Activated T-cell treated with anti-CD3 and anti-CD28 coated beads for 48 hours (primary cell): ENCODE results near the gene SEMA4F.
A peak's percentile ranks its signal among the peaks of the same experiment; 100 is the strongest.
"Not testable (repeated sequence)": the region's sequence is repeated elsewhere in the genome, so short reads cannot be mapped to it uniquely, and the experiment has no call there.

Experiments used
- DNase-seq: peaks from one replicate; pipeline ENCODE4 v3.0.0-alpha.2; 2020; ENCODE audit warnings: low read depth

SEMA4F gene, protein sequence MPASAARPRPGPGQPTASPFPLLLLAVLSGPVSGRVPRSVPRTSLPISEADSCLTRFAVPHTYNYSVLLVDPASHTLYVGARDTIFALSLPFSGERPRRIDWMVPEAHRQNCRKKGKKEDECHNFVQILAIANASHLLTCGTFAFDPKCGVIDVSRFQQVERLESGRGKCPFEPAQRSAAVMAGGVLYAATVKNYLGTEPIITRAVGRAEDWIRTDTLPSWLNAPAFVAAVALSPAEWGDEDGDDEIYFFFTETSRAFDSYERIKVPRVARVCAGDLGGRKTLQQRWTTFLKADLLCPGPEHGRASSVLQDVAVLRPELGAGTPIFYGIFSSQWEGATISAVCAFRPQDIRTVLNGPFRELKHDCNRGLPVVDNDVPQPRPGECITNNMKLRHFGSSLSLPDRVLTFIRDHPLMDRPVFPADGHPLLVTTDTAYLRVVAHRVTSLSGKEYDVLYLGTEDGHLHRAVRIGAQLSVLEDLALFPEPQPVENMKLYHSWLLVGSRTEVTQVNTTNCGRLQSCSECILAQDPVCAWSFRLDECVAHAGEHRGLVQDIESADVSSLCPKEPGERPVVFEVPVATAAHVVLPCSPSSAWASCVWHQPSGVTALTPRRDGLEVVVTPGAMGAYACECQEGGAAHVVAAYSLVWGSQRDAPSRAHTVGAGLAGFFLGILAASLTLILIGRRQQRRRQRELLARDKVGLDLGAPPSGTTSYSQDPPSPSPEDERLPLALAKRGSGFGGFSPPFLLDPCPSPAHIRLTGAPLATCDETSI

DNA sequence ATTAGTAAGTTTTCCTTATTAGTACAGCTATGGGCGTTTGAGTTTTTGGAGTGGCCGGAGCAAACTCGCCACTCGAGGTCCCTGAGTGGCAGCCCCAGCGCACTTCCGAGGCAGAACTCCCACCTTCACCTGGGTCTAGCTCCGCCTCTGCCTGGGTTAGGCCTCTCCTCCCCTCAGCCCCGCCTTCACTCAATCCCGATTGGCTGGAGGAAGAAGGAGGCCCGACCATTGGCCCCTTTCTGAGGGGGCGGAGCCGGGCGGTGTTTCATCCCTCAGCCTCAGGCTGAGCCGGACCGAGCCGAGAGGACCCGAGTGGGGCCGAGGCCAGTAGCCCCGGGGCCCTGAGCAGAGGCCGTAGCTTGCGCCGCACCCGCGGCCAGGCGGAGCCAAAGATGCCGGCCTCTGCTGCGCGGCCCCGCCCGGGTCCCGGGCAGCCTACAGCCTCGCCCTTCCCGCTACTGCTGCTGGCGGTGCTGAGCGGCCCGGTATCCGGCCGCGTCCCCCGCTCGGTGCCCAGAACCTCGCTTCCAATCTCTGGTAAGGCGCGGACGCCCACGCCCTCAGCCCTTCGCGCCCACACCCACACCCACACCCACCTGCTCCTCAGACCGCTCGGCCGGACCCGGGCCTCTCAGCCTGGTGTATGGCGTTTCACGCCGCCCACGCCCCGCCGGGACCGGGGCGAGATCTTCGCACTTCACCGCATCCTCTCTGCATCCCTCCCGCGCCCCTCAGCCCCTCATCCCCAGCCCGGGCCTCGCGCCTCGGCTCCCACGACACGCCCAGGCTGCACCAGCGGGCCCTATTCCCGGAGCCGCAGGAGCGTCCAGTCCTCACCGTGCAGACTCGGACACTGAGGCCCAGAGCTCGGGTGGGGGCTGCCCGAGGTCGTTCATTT lies at the start of gene SEMA4F:
TSS of gene SEMA4F (plus strand) at position 263 of the 898 bp plus-strand sequence. CDS start at position 393, 130 bp downstream.
- peak; percentile 92 for DNase-seq

DNA sequence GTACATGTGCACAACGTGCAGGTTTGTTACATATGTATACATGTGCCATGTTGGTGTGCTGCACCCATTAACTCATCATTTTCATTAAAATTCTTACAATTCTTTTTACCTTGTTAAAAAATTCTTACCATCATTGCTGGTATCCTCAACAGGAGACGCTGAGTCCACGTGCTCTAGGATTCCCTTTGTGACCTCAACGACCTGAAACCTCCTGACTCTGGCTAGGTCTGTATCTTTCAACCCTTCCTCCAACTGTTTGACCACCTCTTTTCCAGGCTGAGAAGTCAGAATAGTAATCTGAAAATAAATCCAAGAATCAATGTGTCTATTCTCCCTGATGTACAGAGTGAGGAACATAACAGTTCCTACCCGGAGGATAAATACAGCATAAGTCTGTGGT lies 47.1 kb upstream of the SEMA4F start:
- no peak for DNase-seq

DNA sequence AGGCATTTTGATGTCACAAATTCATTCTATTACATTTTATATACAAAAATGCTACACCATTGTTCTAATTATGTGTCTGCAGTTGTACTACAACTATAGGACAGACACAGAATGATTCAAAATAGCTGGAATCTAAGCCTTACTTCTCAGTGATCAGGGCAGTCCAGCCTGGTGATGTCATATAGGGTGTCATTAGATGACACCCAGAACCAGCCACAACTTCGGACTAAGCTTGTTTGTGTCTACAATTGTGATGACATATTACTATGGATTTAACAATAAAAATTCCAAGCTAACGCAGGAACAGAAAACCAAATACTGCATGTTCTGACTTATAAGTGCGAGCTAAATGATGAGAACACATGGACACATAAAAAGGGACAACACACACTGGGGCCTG lies 36.9 kb upstream of the SEMA4F start:
- DNase-seq: no peak

DNA sequence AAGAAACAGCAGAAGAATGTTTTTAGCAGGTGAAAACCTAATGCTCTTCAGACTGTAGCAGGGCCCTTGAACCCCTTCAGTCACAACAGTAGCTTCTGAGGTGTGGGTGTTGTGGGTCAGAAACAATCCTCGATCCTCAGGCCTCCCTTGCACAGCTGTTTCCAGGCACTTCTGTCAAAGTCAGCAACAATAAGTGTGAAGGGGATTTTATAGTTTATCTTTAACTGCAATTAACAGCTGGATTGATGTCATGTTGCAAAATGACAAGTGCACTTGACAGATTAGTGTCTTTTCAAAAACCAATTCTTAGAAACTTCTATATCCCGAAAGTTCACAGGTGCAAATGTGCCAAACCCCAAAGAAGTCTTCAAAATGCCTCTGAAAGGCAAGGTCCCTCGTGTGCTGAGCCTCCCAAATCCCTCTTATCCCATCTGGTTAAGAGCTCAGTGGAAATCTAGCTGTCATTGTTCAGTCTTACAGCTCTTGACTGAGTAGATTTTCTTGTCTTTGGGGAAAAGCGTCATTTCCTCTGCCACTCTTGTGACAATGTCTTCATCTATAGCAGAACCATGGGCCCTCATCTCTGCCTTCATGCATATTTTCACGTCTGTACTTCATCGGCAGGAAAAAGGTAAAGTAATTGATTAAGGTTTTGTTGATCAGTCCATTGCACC lies 35.5 kb upstream of the SEMA4F start:
- no peak for DNase-seq

DNA sequence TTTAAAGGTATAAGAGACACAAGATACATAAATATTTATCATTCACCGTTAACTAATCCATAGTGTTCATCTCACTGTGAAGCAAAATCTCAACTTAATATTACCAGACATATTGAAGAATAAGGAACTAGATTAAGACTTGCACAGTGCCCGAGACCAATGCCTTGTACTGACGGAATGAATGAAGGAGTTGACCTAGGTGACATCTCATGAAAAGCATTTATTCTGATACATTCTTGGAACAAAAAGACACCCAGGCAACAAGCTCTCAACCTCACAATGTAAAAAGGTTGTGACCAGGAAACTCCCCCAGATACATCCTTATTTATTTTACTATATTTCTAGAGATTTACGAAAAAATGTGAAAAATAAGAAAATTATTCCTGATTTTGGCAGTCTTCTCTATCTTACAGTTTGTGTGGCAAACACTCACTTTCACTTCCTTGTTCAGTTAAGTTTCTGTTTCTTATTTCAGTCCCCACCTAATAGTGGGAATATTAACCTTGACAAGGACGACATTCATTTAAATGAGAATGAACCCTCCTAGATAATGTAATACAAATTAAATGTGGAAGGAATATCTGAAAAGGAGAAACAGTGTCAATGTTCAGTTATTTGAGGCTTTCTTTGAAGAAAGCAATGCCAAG lies 34.3 kb upstream of the SEMA4F start:
- no peak for DNase-seq

DNA sequence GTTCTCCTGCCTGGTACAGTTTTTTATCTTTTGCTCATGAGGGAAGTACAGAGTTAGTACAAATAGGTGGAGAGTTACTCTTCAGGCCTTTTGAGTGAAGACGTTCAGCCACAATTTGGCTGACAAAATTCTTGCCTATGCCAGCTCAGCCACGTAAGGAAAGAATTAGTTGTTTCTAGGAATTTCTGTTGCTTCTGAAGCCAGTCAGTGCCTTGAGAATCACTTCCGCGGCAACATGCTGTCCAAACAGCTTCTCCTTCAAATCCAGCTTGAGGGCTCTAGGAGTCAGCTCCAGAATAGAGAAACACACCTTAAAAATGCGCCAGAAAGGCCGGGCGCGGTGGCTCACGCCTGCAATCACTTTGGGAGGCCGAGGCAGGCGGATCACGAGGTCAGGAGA lies 33.4 kb upstream of the SEMA4F start:
- DNase-seq: no peak

DNA sequence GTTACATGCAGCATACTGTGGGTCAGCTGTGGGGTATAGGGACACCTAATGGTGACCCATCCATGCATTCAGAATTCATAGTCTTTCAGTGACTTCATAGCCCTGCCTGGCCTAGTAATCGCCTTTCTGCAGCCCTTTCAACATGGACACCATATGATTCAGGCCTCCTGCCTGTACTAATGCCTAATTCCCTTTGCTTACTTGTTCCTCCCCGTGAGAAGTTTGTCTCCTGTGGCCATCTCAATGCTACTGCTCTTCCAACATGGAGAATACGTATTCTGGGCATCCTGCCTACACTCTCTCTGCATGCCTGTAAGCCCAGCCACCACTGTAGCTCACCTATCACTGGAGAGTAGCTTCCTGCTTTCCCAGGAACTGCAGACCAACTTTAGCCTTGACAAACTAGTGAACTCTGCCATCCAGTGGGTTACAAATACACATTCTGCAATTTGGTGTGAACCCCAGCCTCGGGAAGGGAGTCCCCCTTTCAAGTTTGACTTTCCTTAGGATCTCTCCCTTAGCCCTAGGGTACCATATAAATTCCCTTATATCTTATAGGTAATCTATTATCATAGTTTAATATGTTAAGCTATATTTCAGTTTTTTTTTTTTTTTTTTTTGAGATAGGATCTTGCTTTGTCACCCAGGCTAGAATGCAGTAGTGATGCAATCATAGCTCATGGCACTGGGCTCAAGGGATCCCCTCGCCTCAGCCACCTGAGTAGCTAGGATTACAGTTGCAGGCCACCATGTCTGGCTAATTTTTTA lies 28.2 kb upstream of the SEMA4F start:
- DNase-seq: no peak

DNA sequence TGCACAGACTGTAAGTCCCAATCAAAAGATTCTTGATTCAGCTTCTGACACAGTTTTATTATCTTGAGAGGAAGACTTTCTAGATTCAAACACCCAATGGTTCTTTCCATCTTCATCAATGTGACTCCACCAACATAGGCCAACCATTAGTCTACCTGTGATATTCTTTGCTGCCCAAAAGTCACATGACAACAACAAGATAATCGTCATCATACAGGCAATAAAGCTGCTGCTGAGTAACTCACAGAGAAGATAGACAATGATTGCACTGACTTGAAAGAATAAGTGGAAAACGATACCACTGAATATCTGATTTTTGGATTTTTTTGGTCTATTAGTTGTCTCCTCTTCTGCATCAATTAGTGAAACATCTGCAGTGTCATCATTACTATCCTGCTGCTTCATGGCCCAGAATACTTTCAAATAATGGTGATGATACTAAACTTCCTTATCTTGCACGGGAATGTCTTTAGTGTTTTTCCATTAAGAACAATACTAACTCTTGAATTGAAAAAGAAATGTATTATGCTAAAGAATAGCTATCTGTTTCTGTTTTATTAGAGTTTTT lies 25.4 kb upstream of the SEMA4F start:
- no peak for DNase-seq

DNA sequence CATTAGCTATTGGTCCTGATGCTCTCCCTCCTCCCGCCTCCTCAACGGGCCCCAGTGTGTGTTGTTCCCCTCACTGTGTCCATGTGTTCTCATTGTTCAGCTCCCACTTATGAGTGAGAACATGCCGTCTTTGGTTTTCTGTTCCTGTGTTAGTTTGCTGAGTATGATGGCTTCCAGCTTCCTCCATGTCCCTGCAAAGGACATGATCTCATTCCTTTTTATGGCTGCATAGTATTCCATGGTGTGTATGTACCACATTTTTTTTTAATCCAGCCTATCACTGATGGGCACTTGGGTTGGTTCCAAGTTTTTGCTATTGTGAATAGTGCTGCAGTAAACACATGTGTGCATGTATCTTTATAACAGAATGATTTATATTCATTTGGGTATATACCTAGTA lies 23.6 kb upstream of the SEMA4F start:
- DNase-seq: not testable (repeated sequence)

DNA sequence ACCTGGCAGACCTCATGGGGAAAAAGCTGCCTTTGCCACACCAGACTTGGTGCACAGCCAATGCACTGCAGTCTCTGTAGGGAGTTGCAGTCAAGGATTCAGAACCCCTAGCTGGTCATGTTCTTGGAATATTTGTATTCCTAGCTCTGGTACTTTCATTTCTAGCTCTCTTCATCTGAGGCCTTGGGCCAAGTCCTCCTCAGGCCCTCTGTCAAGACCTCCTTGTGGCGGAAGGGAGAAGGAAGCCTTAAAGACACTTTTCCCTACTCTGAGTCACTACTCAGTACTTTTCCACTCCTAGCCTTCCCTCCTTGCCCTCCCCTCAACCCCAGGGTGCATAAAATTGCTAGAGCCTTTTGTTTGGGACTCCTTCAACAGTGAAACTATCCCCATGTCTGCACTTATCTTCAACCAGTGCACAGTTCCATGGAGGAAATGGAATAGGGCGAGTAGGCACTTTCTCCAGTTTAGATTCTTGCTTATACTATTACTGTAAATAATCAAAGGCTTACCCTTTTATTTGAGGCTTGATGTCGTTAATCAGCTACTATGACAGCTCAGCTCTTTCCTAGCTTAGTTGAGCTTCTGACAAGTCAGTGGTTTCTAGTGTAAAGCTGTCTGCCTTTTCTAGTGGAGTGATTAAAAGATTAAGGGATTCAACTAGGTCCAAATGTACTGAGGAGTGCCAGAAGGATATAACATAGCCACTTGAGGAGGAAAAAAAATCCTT lies 21.7 kb upstream of the SEMA4F start:
- no peak for DNase-seq

DNA sequence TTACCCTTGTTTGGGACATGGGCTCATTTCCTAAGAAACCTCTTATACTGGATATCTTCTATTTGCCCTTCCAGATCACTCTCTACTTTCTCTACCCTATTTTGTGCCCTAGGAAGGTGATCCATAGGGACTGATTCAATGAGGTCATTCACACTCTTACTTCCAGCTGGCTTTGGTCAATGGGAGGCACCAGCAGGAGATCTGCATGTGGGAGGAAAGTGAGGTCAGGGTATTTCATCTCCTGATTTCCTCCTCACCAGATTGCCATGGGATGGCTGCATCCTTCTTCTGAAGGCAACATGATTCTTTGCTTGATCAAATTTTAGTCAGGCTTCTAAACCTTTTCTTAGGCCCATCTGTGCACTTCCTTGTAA lies 21.1 kb upstream of the SEMA4F start:
- DNase-seq: no peak

DNA sequence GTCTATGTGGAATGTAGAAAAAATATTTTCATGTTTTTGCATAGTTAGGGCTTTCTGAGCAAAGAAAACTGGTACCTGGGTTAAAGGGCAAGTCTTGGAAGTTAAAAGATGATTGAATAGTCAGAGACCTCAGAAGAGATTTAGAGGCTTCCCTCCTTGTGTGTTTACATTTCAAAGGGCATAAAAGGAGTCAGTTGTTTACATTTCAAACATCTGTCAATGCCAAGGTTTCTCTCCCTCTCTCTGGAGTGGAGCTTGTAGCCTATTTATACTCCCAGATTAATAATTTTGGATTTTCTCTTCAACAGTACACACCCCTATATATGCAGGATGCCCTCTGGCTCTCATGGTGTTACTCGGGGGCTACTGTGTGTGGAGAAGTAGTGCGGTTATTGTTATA lies 14.5 kb upstream of the SEMA4F start:
- DNase-seq: no peak

DNA sequence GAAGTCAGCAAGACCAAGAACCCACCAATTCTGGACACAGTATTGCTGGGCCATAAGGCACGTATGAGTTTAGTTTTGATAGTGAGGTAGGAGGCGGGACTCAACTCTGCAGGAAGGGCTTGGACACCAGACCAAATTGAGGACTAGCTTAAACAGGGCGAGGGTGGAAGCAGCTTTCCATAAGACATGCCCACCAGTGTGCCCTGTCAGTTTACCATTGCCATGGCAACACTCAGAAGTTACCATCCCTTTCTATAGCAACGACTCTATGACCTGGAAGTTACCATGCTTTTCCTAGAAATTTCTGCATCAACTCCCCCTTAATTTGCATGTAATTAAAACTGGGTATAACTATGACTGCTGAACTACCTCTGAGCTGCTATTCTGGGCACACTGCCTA lies 8.7 kb upstream of the SEMA4F start:
- no peak for DNase-seq

DNA sequence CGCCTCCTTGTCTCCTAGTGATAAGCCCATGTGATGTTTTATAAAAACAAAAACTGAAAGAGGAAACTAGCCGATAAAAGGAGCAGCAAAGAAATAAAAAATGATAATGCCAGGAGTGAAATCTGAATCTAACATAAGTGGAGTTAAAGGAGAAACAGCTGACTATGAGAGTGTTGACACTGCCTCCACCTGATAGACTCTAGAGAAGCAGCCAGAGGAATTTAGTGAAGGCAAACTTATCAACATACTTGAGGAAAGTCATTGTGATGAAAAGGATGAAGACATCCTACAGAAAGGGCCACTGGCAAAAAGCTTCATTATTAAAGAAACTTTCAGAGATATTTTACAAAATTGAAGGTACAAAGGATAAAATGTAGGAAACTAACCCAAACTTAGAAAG lies 7.8 kb upstream of the SEMA4F start:
- DNase-seq: no peak

DNA sequence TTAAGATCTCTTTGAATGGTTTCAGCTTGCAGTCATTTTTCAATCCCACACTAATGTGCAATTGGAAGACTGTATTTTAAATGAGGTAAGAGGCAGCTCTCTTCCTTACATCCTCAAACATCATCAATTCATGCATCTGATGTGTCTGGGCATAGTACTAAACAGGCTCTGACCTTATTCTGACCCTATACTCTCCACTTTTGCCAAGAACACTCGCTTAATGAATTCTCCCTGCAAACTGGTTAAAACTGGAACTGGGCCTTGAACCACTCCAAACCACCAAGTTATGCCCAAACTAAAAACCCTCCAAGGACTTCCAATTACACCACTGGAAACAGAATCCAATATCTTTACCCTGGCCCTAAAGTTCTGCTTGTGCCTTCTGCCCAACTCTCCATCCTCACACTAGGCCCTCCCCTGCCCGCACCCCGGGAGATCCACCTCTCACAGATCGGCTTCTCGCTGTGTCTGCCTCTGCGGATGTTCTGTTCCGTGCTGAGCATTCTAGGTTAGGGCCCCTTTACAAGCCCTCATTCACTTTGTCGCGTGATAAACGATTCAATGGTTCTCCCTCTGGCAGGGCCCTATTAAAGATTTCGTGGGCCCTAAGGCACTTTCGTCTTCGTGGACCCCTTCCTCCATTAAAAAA lies 7.1 kb upstream of the SEMA4F start:
- DNase-seq: no peak

DNA sequence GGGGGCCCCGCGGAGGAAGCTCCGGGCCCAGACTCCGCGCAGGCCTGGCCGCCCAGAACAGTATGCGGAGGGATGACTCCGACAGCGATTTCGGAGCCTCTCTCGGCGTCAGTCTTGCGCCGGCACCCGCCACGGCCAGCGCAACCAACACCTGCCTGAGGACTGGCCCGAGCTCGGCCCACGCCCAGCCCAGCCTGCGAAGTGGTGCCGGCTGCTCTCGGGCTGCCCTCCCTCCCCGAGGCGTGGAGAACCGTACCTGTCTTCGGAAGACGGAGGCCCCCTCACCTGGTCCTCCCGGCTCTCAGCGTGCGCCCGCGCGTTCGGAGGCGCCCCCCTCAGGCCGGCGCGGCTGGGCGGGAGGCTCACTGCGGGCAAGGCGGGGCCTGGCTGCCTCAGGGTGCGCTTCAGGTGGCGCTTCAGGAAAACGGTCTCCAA lies 6.0 kb upstream of the SEMA4F start, which contains the start of gene M1AP:
TSS of gene M1AP (minus strand) at position 322 of the 435 bp plus-strand sequence. CDS start 8,055 bp downstream, outside the sequence.
- no peak for DNase-seq

DNA sequence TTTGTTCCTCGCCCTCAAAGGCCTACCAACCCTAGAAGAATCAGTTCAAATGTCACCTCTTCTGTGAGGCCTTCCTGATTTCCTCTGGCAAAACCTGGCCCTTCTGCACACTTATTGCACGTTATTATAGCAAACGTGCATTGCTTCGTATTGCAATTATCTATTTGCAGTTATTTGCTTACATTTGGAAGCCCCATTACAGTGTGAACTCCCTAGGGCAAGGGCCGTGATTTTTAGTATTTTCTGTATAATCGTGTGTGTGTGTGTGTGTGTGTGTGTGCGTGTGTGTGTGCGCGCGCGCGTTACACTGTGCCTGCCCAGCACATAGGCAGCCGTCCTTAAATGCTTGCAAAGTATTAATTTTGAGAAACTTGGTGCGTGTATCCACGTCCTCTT lies 460 bp upstream of the SEMA4F start:
- DNase-seq: no peak

DNA sequence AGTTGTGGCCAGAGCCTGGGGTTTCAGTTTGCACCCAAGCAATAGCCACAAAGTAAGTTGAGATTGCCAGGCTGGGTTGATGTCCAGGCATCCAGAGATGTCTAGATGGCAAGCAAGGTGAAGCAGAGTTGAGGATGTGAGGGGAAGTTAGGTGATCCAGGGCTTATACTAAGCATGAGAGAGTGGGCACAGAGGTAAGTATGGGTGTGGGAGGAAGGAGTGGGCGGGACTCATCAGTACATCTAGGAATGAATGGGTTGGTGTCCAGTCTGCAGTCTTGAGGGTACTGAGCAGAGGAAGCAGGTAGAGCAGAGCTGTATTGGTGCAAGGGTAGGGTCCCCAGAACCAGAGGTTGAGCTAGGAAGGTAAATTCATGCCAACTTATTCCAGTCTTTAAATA lies 1.5 kb downstream of the SEMA4F start:
- DNase-seq: no peak

DNA sequence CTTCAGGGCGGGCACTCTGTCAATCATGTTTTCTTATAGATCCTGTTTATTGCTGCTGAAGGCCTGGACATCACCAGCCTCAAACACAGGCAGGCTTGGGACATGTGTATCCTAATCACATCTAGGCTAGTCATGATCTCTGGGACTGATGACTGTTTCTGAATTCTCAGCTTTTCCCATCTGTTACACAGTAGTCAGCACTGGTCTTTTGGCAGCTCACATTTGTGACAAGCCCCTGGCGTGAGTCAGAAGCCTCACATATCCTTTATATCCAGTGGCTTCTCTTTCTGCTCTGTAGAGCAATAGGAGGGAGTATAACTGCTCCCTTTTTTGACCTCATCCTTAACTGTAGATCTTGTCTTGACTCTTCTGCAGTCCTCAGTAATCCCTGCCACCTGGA lies 4.5 kb downstream of the SEMA4F start:
- no peak for DNase-seq
